Epithelial cell of esophagus (primary cell): ENCODE measurements around the gene CBFA2T3.
"Not testable (repeated sequence)": the region's sequence is repeated elsewhere in the genome, so short reads cannot be mapped to it uniquely, and the experiment has no call there.

Source experiments
- DNase-seq: peaks from one replicate; pipeline ENCODE4 v3.0.0; 2010; ENCODE audit warnings: low read depth
- H3K4me3 ChIP-seq: 2 replicates; pipeline ENCODE4 v1.5.1; 2011; ENCODE audit warnings: mild to moderate bottlenecking, low read length, control low read depth
- CTCF ChIP-seq: IDR thresholded peaks from 2 replicates; pipeline ENCODE4 v1.5.1; 2011; ENCODE audit warnings: low read depth, mild to moderate bottlenecking, low read length, control low read depth, inconsistent platforms; ENCODE audit not compliant: insufficient read depth; ENCODE audit errors: missing control alignments

Gene CBFA2T3

GRCh38 chr16:89011909-89012621 is 35.1 kb upstream of the CBFA2T3 start:
- no peak for TF ChIP-seq CTCF
- no peak for DNase-seq
- no peak overlapping the region for H3K4me3 ChIP-seq

GRCh38 chr16:89010210-89010925 is 33.4 kb upstream of the CBFA2T3 start:
- no peak overlapping the region for H3K4me3 ChIP-seq
- no peak for DNase-seq
- TF ChIP-seq CTCF = no peak

DNA sequence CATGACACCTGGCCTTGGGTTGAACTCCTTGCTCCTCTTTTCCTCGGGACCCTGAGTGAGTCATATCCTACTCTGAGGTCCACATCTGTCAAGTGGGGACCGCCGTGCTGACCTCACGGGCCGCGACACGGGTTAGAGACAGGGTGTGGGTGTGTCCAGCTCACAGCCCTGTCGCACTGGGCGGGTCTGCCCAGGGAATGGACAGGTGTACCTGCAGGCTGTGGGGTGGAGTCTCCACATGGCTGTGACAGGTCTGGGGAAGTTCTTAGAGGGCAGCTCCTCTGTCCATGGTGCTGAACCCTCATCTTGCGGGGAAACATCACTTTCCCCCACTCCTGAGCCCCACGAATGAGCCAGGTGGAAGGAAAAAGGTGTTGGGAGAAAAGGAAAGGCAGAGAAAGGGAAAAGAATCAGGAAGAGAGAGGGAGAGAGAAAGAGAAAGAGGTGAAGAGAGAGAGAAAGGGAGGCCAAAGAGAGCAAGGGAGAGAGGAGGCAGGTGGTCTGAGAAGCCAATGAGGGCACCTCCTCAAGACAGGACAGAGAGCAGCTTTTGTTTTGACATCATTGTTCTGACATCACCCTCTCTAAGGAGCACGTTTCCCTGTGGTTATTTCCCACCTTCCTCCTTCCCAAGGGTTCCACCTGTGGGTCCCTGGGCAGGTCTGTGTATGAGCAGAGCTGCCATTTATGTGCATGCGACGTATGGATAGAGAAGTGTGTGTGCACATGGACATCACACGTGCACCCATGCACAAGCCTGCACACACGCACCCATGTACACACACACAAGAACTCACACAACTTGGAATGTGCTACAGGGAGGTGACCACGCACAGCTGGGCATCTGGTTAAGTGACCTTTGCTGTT is 32.6 kb upstream of the CBFA2T3 start:
- peak; percentile 19 for DNase-seq
- no peak overlapping the region for H3K4me3 ChIP-seq
- no peak for TF ChIP-seq CTCF

DNA sequence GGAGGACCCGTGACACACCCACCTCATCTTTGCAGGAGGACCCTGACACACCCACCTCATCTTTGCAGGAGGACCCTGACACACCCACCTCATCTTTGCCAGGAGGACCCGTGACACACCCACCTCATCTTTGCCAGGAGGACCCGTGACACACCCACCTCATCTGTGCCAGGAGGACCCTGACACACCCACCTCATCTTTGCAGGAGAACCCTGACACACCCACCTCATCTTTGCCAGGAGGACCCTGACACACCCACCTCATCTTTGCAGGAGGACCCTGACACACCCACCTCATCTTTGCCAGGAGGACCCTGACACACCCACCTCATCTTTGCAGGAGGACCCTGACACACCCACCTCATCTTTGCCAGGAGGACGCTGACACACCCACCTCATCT is 31.8 kb upstream of the CBFA2T3 start:
- not testable (repeated sequence) for DNase-seq, H3K4me3 ChIP-seq

- no peak overlapping the region for H3K4me3 ChIP-seq
- DNase-seq = no peak
- no peak for TF ChIP-seq CTCF
Observed at GRCh38 chr16:89007371-89008249, 30.6 kb upstream of the CBFA2T3 start.

DNA sequence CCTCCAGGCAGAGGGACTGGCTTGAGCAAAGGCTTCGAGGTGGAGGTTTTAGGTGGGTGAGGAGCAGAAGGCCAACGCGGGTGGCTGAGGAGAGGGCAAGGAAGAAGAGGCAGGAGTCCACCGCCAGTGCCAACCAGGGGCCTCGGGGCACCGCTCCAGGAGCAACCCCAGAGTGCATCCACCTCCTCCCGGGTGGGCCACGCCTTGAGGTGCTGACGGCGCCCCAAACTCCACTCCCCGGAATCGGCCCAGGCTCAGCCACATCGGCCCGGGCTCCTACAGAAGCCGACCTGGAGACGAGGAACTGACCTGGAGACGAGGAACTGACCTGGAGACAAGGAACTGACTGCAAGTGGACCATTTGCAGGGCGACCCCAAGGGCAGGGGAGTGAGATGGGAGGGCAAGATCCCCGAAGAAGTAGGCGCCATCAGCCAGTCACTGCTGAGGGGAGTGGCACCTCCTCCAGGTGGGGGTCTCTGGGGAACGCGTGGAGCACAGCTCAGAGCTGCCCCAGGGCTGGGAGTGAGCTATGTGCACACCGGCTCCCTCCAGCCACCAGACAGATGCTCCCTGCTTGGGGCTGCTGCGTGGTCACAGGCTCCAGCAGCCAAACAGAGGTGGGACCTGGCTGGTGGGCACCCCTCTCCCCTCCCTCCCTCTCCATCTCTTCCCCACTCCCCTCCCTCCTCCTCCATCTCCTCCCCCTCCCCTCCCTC is 29.2 kb upstream of the CBFA2T3 start:
- no peak overlapping the region for H3K4me3 ChIP-seq
- no peak for DNase-seq
- no peak for TF ChIP-seq CTCF
